Chondrocyte (in vitro differentiated cells): ENCODE data around the gene TET2. TPM values are rescaled to one million over a fixed set of nuclear protein-coding genes. Genes with fewer than 3 reads are reported as not detected.

ENCODE experiments used
- DNase-seq: peaks from one replicate; pipeline ENCODE4 v3.0.0; 2021; ENCODE audit warnings: mixed read lengths, low spot score
- H3K27ac Mint-ChIP-seq: one replicate; pipeline ENCODE4 v1.8.0; 2021; ENCODE audit warnings: mild to moderate bottlenecking, moderate library complexity, mixed read lengths; ENCODE audit not compliant: unreplicated experiment
- H3K27me3 Mint-ChIP-seq: 2 replicates; pipeline ENCODE4 v1.8.0; 2021; ENCODE audit warnings: low read depth, mixed read lengths
- H3K36me3 Mint-ChIP-seq: 2 replicates; pipeline ENCODE4 v1.8.0; 2021; ENCODE audit warnings: low read depth, mixed read lengths
- H3K4me1 Mint-ChIP-seq: 2 replicates; pipeline ENCODE4 v1.8.0; 2021; ENCODE audit warnings: low read depth, mild to moderate bottlenecking, mixed read lengths
- H3K4me3 Mint-ChIP-seq: one replicate; pipeline ENCODE4 v1.8.0; 2021; ENCODE audit warnings: mild to moderate bottlenecking, moderate library complexity, mixed read lengths; ENCODE audit not compliant: unreplicated experiment
- H3K9me3 Mint-ChIP-seq: 2 replicates; pipeline ENCODE4 v1.8.0; 2021; ENCODE audit warnings: low read depth, mixed read lengths
- CTCF ChIP-seq: fragments of 200-600 bp; sonication (generic); IDR thresholded peaks from 2 replicates; pipeline ENCODE4 v1.5.0; 2021; ENCODE audit warnings: antibody characterized with exemption, mild to moderate bottlenecking, moderate library complexity
- total RNA-seq: library from RNA; stranded (reverse); gene quantifications from 3 replicates; pipeline ENCODE4 v1.2.1, GENCODE V29; 2021

The TET2 gene
- total RNA-seq, 1 donor from 2014 or later: 19.6 TPM

GRCh38 chr4:105329081-105329480 lies 182.4 kb downstream of the TET2 start:
- Mint-ChIP-seq H3K4me1 (no peaks in the 10 kb centered on the region), H3K9me3 (no peaks in the 10 kb centered on the region), H3K27ac (no peak overlapping the region), H3K27me3 (no peaks in the 10 kb centered on the region), H3K36me3 (peaks cover 2% of the 10 kb centered on the region), H3K4me3 (no peak overlapping the region)
- no peak for DNase-seq
- TF ChIP-seq CTCF: no peak
